GM23338 (cell line): ENCODE measurements around the gene MICB.

Experiments
- CREB1 ChIP-seq: fragments of 250-450 bp; sonication (Bioruptor Pico); IDR thresholded peaks from 2 replicates; pipeline ENCODE4 v1.5.0; 2020; ENCODE audit warnings: low read depth, mild to moderate bottlenecking, moderate library complexity
- TF ChIP-seq, protein P1 (sequence below), 2 experiments: fragments of 200-600 bp in 1 of 2; sonication (generic) in 1 of 2; conservative IDR thresholded peaks; 2 replicates each; pipeline versions ENCODE4 v1.5.1 to v1.6.1; 2016 to 2017; ENCODE audit warnings: antibody characterized with exemption in 2 of 2, low read depth in 2 of 2, mild to moderate bottlenecking in 2 of 2, moderate library complexity in 1 of 2

DNA sequence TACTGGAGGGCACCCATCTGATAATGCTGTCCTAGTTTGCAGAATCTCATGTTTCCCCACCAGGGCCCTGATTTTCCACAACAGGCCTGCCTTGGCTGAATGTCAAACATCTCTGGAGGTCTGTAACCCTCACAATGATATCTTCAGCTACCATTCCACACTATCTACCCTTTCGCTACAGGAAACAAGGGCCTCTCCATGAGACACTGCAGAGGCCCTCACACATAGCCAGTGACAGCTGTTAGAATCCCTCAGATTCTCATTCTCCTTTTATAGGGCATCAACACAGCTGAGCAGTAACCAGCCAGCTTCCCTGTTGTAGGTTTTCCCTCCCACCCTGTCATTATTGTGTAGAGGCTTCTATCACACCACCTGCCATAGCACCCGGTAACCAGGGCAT, 29.6 kb upstream of the MICB start:
- TF ChIP-seq, protein P1, sequence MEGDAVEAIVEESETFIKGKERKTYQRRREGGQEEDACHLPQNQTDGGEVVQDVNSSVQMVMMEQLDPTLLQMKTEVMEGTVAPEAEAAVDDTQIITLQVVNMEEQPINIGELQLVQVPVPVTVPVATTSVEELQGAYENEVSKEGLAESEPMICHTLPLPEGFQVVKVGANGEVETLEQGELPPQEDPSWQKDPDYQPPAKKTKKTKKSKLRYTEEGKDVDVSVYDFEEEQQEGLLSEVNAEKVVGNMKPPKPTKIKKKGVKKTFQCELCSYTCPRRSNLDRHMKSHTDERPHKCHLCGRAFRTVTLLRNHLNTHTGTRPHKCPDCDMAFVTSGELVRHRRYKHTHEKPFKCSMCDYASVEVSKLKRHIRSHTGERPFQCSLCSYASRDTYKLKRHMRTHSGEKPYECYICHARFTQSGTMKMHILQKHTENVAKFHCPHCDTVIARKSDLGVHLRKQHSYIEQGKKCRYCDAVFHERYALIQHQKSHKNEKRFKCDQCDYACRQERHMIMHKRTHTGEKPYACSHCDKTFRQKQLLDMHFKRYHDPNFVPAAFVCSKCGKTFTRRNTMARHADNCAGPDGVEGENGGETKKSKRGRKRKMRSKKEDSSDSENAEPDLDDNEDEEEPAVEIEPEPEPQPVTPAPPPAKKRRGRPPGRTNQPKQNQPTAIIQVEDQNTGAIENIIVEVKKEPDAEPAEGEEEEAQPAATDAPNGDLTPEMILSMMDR (conservative IDR thresholded peaks at IDR 0.05; ENCODE audit: low read depth in 2 of 2) = no peak
- no peak for TF ChIP-seq CREB1
